ENCODE results near the gene CYP20A1.
"Not testable (repeated sequence)": the region's sequence is repeated elsewhere in the genome, so short reads cannot be mapped to it uniquely, and the experiment has no call there.

Gene CYP20A1

DNA sequence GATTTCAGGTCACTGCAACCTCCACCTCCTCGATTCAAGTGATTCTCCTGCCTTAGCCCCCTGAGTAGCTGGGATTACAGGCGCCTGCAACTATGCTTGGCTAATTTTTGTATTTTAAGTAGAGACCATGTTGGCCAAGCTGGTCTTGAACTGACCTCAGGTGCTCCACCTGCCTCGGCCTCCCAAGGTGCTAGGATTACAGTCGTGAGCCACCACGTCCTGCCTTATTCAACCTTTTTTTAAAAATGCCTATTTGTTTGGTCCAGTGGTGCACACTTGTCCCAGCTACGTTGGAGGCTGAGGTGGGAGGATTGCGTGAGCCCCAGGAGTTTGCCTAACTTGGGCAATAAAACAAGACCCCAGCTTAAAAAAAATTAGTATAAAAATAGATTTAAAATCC lies 43.3 kb downstream of the CYP20A1 start:
- no peak for DNase-seq

DNA sequence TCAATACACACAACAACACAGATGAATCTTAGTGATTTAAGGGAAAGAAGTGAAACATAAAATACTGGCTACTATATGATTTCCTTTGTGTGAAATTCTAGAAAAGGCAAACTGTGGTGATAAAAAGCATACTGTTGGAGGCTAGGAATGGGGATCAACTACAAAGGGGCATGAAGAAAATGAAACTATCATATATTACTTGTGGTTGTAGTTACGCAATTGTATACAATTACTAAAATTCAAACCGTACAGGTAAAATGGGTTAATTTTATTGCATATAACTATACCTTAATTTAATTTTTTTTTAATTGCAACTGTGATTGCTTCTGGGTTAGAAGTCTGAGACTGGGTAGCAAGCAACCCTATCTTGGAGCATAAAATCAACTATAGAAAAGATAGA lies 47.7 kb downstream of the CYP20A1 start:
- DNase-seq = no peak

DNA sequence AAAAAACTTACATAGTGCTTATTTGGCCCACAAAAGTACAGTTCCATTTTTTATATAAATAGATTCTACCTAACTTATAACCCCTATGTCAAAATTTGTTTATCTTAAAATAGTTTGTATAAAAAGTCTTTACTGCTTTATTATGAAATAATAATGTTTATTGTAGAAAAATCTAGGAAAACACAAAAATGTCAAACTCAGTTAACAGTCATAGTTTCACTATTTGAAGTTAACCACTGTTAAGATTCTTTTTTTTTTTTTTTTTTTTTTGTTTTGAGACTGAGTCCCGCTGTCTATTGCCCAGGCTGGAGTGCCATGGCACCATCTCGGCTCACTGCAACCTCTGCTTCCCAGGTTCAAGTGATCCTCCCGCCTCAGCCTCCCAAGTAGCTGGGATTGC lies 62.8 kb downstream of the CYP20A1 start:
- no peak for DNase-seq

DNA sequence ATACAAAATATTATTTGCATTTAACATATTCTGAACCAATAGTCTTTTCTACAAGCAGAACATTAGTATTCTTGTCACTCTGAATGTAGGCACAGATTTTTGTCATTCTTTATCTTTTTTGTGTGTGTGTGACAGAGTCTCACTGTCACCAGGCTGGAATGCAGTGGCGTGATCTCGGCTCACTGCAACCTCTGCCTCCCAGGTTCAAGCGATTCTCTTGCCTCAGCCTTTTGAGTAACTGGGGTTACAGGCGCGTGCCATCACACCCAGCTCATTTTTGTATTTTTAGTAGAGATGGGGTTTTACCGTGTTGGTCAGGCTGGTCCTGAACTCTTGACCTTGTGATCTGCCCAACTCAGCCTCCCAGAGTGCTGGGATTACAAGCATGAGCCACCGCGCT lies 63.8 kb downstream of the CYP20A1 start:
- not testable (repeated sequence) for DNase-seq

DNA sequence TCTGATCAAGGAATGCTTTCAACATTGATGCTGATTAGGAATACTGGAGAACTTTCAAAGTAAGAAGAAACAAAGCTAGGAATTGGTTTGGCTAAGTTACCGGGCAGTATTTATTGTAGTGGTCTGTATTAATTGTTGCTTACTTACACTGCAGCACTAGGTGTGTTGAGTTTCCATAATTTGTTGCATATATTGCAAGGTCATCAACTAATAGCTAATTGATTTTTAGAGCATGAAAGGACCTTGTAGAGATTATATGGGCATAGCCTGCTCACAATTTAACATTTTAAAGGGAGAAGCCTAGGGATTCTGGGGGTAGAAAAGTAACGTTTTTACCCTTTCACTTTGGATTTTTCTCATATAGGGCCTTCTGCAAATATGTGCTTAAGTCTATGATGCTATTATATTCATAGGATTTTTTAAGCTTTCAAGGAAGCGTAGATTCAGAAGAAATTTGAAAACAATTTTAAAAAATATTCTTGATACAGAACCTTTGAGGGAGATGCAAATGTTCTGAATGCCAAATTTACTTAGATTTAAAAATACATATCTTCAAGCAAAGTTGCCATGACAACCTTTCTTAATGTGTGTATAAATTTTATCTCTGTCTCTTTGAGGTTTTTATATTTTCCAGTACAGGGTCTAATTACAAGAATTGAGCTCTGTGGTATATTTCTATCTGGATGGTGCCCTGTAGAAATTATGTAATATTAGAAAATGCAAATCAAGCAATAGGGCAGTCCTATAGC lies 72.0 kb downstream of the CYP20A1 start:
- no peak for DNase-seq

DNA sequence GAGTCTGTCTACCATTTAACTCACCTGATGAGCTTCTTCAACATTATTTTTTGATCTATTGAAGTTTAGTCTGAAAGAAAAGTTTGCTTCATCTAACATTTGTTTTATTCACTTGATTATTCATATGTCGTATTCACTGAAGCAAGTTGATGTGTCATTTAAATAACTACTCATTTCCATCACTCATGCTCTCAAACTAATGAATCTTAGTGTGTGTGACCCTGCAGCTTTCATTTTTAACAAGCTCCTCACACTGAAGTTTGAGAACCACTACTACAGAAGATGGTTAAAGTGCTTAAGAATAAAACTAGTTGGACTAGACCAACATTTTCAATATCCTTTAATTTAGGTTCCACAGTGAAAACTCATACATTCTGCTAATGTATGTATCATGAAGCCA lies 87.5 kb downstream of the CYP20A1 start:
- no peak for DNase-seq

DNA sequence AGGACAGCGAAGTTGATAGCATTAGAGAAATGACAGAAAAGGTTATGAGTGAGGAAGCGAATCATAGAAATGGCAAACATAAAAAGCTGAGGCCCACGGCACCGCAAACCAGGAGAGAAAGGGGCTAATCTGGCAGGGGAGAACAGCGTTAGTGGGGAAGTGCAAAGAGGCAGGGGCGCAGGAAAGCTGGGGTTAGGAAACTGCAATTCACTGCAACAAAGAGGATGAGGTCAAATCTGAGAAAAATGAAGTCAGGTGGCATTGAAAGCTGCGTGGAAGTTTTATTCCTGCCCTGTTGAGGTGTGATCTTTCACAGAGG lies 88.7 kb downstream of the CYP20A1 start:
- no peak for DNase-seq

DNA sequence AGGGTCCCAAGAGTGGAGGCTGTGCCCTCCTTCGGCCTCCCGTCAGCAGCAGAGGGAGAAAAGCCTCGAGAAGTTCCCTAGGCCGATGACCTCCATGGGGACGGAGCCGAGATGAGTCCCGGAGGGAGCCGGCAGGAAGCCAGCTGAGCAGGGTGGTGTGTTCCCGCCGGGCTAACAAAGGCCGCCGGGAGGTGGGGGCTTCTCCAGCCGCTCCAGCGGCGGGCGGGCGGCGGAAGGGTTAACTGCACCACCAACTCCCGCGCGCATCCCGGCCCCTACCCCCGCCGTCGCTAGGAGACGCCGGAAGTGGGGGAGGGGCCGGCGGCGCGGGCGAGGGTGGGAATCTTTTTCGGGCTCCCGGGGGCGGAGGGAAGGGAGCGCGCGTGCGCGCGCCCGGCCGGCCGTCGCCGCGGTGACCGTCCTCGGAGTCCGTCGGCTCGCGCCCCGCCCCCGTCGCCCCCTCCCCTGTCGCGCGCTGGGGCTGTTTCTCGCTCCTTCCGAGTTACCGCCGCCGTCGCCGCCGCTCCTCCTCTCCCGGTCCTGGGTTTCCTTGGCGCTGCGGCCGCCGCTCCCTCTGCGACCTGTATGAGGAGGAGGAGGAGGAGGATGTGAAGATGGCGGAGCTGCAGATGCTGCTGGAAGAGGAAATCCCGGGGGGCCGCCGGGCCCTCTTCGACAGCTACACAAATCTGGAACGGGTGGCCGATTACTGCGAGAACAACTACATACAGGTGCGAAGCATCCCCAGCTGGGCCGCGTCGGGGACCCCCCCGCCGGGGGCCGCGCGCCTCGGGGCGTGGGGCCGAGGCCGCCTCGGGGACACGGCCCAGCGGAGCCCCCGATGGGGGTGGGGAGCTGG lies 89.3 kb downstream of the CYP20A1 start, which contains the start of gene ABI2:
Gene ABI2, plus strand, starts transcription at position 494 of the 859 bp plus-strand sequence. Its CDS starts 121 bp downstream, at position 615.
- DNase-seq = peak; percentile 75 to 81

DNA sequence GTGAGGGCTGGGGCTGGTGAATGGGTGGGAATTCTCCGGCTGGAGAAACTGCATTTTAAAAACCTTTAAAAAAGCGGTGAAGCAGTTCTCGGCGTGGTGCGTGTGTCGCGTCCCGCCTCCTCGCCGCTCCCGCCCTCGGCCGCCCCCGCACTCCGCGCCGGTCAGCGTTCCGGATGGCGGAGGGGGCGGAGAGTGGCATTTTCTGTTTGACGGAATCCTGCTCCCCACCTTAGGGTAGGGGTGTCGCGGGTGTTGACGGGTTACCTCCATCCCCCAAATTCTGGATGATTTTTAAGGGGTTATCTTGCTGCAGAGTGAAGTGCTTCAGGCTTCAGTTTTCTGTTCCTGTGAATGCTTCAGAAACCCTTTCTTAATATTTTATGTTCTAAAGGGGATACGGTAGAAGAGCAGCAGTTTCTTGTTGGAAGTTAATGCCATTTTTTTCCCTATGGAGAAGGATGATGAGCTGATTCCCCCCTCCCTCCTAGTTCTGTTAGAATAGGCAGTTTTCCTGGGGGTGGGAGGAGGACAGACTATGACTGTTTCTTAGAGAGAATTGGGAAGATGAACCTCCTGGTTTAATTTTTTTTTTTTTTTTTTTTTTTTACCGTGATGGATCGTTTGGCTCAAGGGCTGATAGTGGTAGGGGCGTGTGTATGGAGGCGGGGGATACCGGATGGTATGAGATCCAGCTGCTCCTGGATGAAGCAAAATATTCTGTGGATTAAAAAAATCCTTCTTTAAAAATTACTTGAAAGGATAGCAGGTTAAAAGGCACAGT lies 90.1 kb downstream of the CYP20A1 start:
- DNase-seq = peak; percentile 68 to 75

DNA sequence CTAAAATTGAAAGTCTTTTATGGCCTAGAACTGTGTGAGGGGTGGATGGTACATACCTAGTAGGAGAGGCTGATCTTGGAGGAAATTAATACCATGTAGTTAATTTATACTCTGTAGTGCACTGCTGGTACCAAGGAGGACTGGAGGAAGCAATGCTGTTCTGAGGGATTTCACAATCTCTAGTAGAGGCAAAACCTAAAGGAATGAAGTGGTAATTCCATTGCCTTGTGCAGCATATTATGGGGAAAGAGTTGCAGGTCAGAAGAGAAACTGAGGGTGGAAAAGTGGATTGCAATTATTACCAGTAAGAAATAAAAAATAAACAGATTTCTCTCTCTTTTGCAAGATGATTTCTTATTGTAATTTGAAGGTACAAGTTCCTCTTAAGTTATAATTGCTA lies 91.6 kb downstream of the CYP20A1 start:
- no peak for DNase-seq

DNA sequence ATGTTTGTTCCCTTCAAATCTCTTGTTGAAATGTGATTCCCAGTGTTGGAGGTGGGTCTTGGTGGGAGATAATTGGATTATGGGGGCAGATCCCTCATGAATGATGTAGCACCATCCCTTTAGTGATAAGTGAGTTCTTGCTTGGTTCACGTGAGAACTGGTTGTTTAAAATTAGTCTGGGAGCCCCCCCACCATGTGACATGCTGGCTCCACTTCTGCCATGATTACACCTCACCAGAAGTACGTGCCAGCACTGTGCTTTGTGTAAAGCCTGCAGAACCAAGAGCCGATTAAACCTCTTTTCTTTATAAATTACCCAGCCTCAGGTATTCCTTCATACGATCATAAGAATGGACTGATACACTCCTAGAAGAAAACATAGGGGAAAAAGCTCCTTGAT lies 99.5 kb downstream of the CYP20A1 start:
- DNase-seq = no peak

DNA sequence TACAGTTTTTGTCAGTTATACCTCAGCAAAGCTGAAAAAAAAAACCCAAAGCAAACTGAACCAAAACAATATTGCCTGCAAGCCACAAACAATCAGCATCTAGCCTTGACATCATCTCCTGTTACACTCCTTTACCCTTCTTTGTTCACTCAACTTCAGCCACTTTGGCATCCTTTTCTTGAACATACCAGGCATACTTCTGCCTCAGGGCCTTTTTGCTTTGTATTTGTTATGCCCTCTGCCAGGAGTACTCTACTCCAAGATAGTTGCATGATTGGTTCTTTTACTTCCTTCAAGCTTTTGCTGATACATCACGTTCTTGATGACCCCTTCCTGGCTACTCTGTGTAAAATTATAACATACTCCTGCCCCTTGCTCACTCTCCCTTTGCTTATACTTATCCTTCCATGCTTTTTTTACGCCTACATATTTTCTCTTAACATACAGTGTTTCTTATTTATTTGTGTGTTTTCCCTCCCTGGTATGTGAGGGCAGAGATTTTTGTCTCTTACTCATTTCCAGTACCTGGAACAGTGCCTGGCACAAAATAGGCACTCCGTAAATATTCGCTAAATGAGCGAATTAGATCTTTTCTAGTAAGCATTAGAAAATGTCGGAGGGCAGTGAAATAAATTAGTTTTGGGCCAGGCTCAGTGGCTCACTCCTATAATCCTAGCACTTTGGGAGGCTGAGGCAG lies 102.1 kb downstream of the CYP20A1 start:
- no peak for DNase-seq

DNA sequence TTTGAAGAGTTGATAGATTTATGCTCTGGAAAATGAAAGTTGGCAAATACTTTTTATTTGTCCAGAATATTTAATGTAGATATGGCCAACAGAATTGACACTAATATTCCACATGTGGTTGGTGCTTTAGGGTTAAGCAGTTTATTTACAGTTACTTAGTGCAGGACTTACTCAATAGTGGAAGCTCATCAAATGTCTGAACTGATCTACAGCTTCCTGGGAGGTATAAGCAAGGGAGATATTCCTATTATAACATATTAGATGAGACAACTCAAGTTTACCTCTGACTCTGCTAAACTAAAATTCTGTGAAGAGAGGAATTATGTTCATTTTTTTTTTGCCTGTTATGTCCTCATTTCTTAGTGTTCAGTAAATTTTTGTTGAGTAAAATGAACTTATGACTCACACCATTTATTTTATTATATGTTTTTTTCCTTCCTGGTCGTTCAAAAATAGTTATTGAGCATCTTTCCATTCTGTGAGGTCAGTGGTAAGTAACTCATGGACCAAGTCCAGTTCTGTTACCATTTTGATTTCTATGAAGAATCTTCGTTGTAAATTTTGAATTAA lies 103.0 kb downstream of the CYP20A1 start:
- no peak for DNase-seq

DNA sequence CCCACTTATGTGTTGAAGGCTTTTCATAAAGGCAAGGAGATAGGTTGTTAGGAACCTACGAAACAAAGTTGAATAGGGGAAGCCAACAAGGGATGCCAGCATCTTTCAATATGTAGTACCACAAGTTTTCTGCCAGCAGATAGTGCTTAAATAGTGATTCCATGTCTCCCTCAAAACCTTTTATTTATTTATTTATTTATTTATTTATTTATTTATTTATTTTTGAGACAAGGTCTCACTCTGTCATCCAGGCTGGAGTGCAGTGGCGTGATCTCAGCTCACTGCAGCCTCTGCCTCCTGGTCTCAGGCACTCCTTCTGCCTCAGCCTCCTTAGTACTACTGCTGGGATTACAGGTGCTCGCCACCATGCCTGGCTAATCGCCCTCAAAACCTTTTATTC lies 103.6 kb downstream of the CYP20A1 start:
- DNase-seq = not testable (repeated sequence)

DNA sequence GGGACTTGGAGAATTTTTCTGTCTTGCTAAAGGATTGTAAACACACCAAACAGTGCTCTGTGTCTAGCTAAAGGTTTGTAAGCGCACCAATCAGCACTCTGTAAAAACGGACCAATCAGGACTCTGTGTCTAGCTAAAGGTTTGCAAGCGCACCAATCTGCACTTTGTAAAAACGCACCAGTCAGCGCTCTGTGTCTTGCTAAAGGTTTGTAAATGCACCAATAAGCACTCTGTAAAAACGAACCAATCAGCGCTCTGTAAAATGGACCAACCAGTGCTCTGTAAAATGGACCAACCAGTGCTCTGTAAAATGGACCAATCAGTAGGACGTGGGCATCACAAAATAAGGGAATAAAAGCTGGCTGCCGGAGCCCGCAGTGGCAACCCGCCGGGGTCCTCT lies 105.8 kb downstream of the CYP20A1 start:
- DNase-seq = no peak

DNA sequence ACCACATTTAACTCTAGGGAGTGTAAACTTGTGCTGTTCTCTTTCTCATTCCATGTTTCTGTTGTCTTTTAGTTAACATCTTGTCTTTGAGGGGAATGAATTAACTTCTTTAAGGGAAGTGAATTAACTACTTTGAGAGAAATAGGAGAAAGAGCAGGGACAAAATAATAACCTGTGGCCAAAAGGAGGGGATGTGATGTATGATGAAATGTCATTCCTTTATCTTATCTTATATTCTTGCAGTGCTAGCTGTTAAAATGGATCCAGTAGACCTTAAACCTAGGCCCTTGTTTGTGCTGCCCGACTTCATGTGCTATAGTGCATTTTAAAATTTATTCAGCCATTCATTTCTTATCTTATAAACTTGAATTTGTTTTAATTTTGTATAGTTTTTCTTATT lies 107.8 kb downstream of the CYP20A1 start:
- DNase-seq = no peak

DNA sequence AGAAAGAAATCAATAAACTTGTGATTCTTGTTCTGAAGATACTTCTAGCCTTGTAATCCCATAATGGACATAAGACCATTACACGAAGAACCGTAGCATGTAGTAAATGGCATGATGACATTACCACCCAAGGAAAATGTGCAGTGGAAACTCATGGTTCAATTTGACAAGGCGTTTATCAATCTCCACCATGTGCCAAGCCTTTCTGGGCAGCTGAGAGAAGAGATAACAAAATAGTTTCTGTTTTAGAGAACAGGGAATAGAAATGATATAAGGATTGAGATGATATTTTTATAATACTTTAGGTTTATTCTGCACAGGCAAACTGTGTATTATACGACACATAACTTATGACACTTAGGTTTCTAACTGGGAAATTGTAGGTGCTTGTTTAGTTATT lies 108.6 kb downstream of the CYP20A1 start:
- no peak for DNase-seq

DNA sequence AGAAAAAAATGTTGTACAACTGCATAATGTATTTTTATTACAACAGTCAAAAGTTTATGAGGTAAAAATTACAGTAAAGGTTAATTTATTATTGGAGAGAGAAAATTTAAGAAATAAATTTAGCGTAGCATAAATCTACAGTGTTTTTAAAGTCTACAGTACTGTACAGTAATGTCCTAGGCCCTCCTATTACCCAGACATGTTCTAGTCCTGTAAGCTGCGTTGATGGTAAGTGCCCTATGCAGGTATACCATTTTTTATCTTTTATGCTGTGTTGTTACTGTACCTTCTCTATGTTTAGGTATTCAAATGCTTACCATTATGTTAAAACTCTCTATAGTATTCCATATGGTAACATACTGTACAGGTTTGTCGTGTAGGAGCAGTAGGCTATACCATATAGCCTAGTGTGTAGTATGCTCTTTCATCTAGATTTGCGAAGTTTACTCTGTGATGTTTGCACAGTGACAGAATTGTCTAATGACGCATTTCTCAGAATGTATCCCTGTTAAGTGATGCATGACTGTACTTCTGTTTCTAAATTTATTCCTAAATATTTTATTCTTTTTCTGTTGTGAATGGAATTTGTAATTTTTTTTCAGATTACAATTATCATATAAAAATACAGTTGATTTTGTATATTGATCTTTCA lies 113.9 kb downstream of the CYP20A1 start:
- DNase-seq = no peak

DNA sequence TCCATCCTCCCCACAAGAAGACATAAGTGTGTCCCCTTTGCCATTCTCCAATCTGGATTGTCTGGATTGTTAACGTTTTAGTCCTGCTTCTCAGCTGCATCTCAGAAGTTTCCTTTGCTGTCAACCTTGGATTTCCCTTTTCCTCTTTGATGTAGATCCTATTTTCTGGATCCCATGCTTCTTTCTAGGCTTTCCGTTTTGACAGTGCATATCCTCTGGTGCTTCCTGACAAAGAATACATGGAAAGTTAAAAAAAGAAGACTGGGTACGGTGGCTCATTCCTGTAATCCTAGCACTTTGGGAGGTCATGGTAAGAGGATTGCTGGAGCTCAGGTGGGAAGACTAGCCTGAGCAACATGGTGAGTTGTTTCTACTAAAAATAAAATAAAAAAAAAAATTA lies 116.1 kb downstream of the CYP20A1 start:
- DNase-seq = no peak

Data from activated T-cell treated with anti-CD3 and anti-CD28 coated beads, Interleukin-2, amount 50 U/mL, for 48 hours (primary cell).